Suprapubic skin (tissue), 4 donors: ENCODE data around the gene JAML.

ENCODE experiments used
- CTCF ChIP-seq, 2 donors: fragments of 200-600 bp in 1 of 2; fragments of 450-650 bp in 1 of 2; sonication (generic) in 1 of 2; IDR thresholded peaks; one replicate each; pipeline ENCODE4 v1.5.1; 2016 to 2019; ENCODE audit warnings: antibody characterized with exemption in 2 of 2, mild to moderate bottlenecking in 1 of 2, moderate library complexity in 1 of 2
- POLR2A ChIP-seq, 2 donors: fragments of 450-650 bp; IDR thresholded peaks; one replicate each; pipeline ENCODE4 v1.6.1; 2017; ENCODE audit warnings: antibody characterized with exemption in 2 of 2, mild to moderate bottlenecking in 2 of 2, moderate library complexity in 2 of 2
- POLR2AphosphoS5 ChIP-seq, 3 donors: sonication (generic); formaldehyde crosslinking; IDR thresholded peaks; one replicate each; pipeline ENCODE4 v1.6.1; 2017; ENCODE audit warnings: antibody characterized with exemption in 3 of 3

GRCh38 chr11:118198370-118198769 is 26.4 kb downstream of the JAML start:
- peak; percentile 75 to 88 for TF ChIP-seq CTCF (IDR thresholded peaks at IDR 0.05)
- no peak for TF ChIP-seq POLR2A (IDR thresholded peaks at IDR 0.05)
- no peak for TF ChIP-seq POLR2AphosphoS5 (IDR thresholded peaks at IDR 0.05)
